Kidney epithelial cell (primary cell): ENCODE measurements around the gene AKIRIN1. TPM values are rescaled to one million over a fixed set of nuclear protein-coding genes. Genes with fewer than 3 reads are reported as not detected.
"Not testable (repeated sequence)": the region's sequence is repeated elsewhere in the genome, so short reads cannot be mapped to it uniquely, and the experiment has no call there.

Source experiments
- DNase-seq: peaks from one replicate; pipeline ENCODE4 v3.0.0-alpha.2; 2010; ENCODE audit warnings: low read depth
- H3K27me3 ChIP-seq: 2 replicates; pipeline ENCODE4 v1.6.0; 2011; ENCODE audit warnings: low read length; ENCODE audit not compliant: control insufficient read depth, insufficient read depth
- H3K36me3 ChIP-seq: 2 replicates; pipeline ENCODE4 v1.5.1; 2011; ENCODE audit warnings: low read length; ENCODE audit not compliant: control insufficient read depth, insufficient read depth
- H3K4me3 ChIP-seq: 2 replicates; pipeline ENCODE4 v1.5.1; 2011; ENCODE audit warnings: low read depth, mild to moderate bottlenecking, control low read depth, low read length
- CTCF ChIP-seq: IDR thresholded peaks from 2 replicates; pipeline ENCODE4 v1.5.1; 2011; ENCODE audit warnings: mild to moderate bottlenecking, moderate library complexity, low read length, control low read depth, inconsistent platforms; ENCODE audit not compliant: insufficient read depth, poor library complexity, severe bottlenecking
- total RNA-seq: library from RNA; depleted of rRNA; stranded (reverse); fragments of >200 nt; gene quantifications from 2 replicates; pipeline ENCODE4 v1.2.3, GENCODE V29; 2015

AKIRIN1 gene
- total RNA-seq, 1 donor from 2014 or later: 62.2 TPM

GRCh38 chr1:38953433-38953860 lies 37.6 kb upstream of the AKIRIN1 start:
- no peak for TF ChIP-seq CTCF
- DNase-seq: no peak
- Histone ChIP-seq H3K36me3 (no peaks in the 10 kb centered on the region), H3K27me3 (no peaks in the 10 kb centered on the region), H3K4me3 (no peak overlapping the region)

GRCh38 chr1:38958967-38959366 lies 32.1 kb upstream of the AKIRIN1 start:
- peak; percentile 29 for DNase-seq
- Histone ChIP-seq H3K4me3 (no peak overlapping the region), H3K36me3 (no peaks in the 10 kb centered on the region), H3K27me3 (no peaks in the 10 kb centered on the region)
- no peak for TF ChIP-seq CTCF

GRCh38 chr1:38962113-38962512 lies 29.0 kb upstream of the AKIRIN1 start:
- no peak for TF ChIP-seq CTCF
- no peaks in the 10 kb centered on the region for H3K27me3 ChIP-seq
- H3K4me3 ChIP-seq: no peak overlapping the region
- no peaks in the 10 kb centered on the region for H3K36me3 ChIP-seq
- no peak for DNase-seq

GRCh38 chr1:38962560-38962959 lies 28.5 kb upstream of the AKIRIN1 start:
- H3K36me3 ChIP-seq: no peaks in the 10 kb centered on the region
- H3K27me3 ChIP-seq: no peaks in the 10 kb centered on the region

GRCh38 chr1:38964140-38964548 lies 26.9 kb upstream of the AKIRIN1 start:
- H3K36me3 ChIP-seq: no peaks in the 10 kb centered on the region
- H3K4me3 ChIP-seq: no peak overlapping the region
- no peak for DNase-seq
- H3K27me3 ChIP-seq: no peaks in the 10 kb centered on the region
- TF ChIP-seq CTCF: no peak

More at GRCh38 chr1:38962560-38962959, 28.5 kb upstream of the AKIRIN1 start:
- TF ChIP-seq CTCF: no peak
- no peak overlapping the region for H3K4me3 ChIP-seq
- no peak for DNase-seq

- H3K27me3 ChIP-seq, H3K36me3 ChIP-seq, DNase-seq, H3K4me3 ChIP-seq: not testable (repeated sequence)
These were observed 17.9 kb upstream of the AKIRIN1 start for GRCh38 chr1:38973145-38973544.
